Astrocyte of the spinal cord (primary cell): ENCODE data around the gene TINAG.

ENCODE experiments used
- DNase-seq: peaks from one replicate; pipeline ENCODE4 v3.0.0; 2011; ENCODE audit warnings: low read depth, low spot score
- H3K4me3 ChIP-seq: 2 replicates; pipeline ENCODE4 v1.5.1; 2011; ENCODE audit warnings: low read depth, mild to moderate bottlenecking, low read length, moderate library complexity
- CTCF ChIP-seq: IDR thresholded peaks from 2 replicates; pipeline ENCODE4 v1.5.1; 2012; ENCODE audit warnings: low read depth, mild to moderate bottlenecking, low read length, inconsistent platforms
- in situ Hi-C: cut with HindIII; loops from 2 replicates; pipeline ENCODE4 v1.10.0; 2017; ENCODE audit warnings: low sequenced_read_pairs

The TINAG gene

GRCh38 chr6:54391577-54391976 lies 83.3 kb downstream of the TINAG start:
- H3K4me3 ChIP-seq = no peak overlapping the region
- in situ Hi-C loops = no loop called here
- no peak for DNase-seq
- no peak for TF ChIP-seq CTCF

- no peak for TF ChIP-seq CTCF
- in situ Hi-C loops = no loop called here
- DNase-seq = no peak
- H3K4me3 ChIP-seq = no peak overlapping the region
Measured at GRCh38 chr6:54403096-54403495, 94.9 kb downstream of the TINAG start.

GRCh38 chr6:54404791-54405190 lies 96.5 kb downstream of the TINAG start:
- no peak for DNase-seq
- in situ Hi-C loops = no loop called here
- TF ChIP-seq CTCF = no peak
- H3K4me3 ChIP-seq = no peak overlapping the region

GRCh38 chr6:54411767-54412166 lies 103.5 kb downstream of the TINAG start:
- in situ Hi-C loops = no loop called here
- no peak for DNase-seq
- no peak for TF ChIP-seq CTCF

GRCh38 chr6:54415517-54415916 lies 107.3 kb downstream of the TINAG start:
- in situ Hi-C loops = no loop called here
- TF ChIP-seq CTCF = no peak
- no peak for DNase-seq
- no peak overlapping the region for H3K4me3 ChIP-seq

More at GRCh38 chr6:54411767-54412166, 103.5 kb downstream of the TINAG start:
- H3K4me3 ChIP-seq = no peak overlapping the region

GRCh38 chr6:54419885-54420284 lies 111.6 kb downstream of the TINAG start:
- no peak for TF ChIP-seq CTCF
- peak; percentile 92 for DNase-seq
- H3K4me3 ChIP-seq = no peak overlapping the region
- in situ Hi-C loops = no loop called here

GRCh38 chr6:54426995-54427394 lies 118.8 kb downstream of the TINAG start:
- TF ChIP-seq CTCF = no peak
- no peak for DNase-seq
- H3K4me3 ChIP-seq = no peak overlapping the region
- in situ Hi-C loops = no loop called here
